ENCODE results near the gene SRL.
"Not testable (repeated sequence)": the region's sequence is repeated elsewhere in the genome, so short reads cannot be mapped to it uniquely, and the experiment has no call there.

The SRL gene

GRCh38 chr16:4217204-4218131 is 24.4 kb downstream of the SRL start:
- H3K27me3 ChIP-seq (ENCODE audit: control insufficient read depth in 1 of 2, insufficient read depth in 2 of 2, low read length in 2 of 2): no peaks in the 10 kb centered on the region
- H3K4me3 ChIP-seq (ENCODE audit: low read depth in 1 of 2, low read length in 2 of 2): no peak overlapping the region
- no peaks in the 10 kb centered on the region for H3K4me1 ChIP-seq (ENCODE audit: insufficient read depth, low read length)
- H3K9me3 ChIP-seq (ENCODE audit: low read length): no peaks in the 10 kb centered on the region
- no peaks in the 10 kb centered on the region for H3K36me3 ChIP-seq (ENCODE audit: insufficient read depth, low read length)
- no peak overlapping the region for H3K27ac ChIP-seq (ENCODE audit: low read depth, low read length)
- H3K9ac ChIP-seq (ENCODE audit: low read length): no peak overlapping the region

DNA sequence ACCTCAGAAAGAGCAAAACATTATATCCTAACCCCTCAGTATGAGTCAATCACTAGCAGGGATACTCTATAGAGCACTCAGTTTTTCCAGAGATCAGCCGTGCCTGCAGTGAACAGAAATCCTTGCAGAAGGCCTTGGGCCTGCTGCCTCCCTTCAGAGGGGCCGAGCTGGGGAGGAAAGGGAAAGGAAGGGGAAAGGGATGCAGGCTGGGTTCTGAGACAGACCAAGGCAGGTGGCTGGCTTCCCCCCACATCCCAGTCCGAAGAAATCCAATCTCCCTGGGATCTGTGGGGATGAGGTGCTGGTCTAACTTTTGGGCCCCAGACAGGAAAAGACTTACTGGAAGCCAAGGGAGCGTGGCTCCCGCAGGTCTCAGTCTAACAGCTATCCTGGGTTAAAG is 25.3 kb downstream of the SRL start:
- Histone ChIP-seq H3K27ac (ENCODE audit: low read depth, low read length) (no peak overlapping the region), H3K27me3 (ENCODE audit: control insufficient read depth in 1 of 2, insufficient read depth in 2 of 2, low read length in 2 of 2) (no peaks in the 10 kb centered on the region), H3K9ac (ENCODE audit: low read length) (no peak overlapping the region), H3K4me1 (ENCODE audit: insufficient read depth, low read length) (no peaks in the 10 kb centered on the region), H3K36me3 (ENCODE audit: insufficient read depth, low read length) (no peaks in the 10 kb centered on the region), H3K9me3 (ENCODE audit: low read length) (no peaks in the 10 kb centered on the region), H3K4me3 (ENCODE audit: low read depth in 1 of 2, low read length in 2 of 2) (no peak overlapping the region)

DNA sequence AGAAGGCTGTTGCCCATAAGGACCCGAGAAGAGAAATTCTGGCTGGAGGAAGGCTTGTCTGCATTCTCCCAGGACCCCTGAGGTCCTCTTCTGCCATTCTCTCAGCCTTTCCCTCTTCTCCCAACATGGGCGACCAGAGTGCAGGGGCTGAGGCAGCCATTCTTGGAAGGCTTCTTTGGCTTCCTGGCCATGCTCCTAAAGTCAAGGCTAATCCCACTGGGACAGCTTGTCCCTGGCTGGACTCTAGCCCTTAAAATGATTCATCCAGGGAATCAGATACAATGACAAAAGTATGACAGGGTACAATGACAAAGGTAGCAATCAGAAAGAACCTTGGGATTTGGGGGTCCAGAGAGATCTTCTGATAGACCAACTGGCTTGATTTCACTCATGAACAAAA is 26.8 kb downstream of the SRL start:
- H3K9ac ChIP-seq (ENCODE audit: low read length): no peak overlapping the region
- no peaks in the 10 kb centered on the region for H3K4me1 ChIP-seq (ENCODE audit: insufficient read depth, low read length)
- no peaks in the 10 kb centered on the region for H3K36me3 ChIP-seq (ENCODE audit: insufficient read depth, low read length)
- H3K27me3 ChIP-seq (ENCODE audit: control insufficient read depth in 1 of 2, insufficient read depth in 2 of 2, low read length in 2 of 2): no peaks in the 10 kb centered on the region
- no peak overlapping the region for H3K27ac ChIP-seq (ENCODE audit: low read depth, low read length)
- no peaks in the 10 kb centered on the region for H3K9me3 ChIP-seq (ENCODE audit: low read length)
- no peak overlapping the region for H3K4me3 ChIP-seq (ENCODE audit: low read depth in 1 of 2, low read length in 2 of 2)

DNA sequence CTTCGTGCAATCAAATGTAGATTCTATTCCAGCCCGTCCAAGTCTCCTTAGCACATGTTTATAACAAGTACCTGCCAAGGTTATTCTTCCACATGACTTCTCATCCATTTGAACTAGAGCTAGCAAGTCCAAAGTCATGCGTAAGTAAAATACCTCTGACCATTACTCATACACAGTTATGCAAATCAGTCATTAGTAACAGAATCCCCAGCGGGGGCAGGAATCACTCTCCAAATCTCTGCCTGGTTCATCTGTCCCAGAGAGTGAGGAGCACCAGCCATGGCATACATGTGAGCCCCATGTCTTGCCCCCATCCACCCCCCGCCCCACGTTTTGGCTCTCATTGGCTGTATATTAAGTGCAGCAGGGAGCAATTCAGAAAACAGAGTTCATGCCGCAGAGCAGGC is 27.7 kb downstream of the SRL start:
- no peaks in the 10 kb centered on the region for H3K9me3 ChIP-seq (ENCODE audit: low read length)
- no peaks in the 10 kb centered on the region for H3K27me3 ChIP-seq (ENCODE audit: control insufficient read depth in 1 of 2, insufficient read depth in 2 of 2, low read length in 2 of 2)
- H3K4me1 ChIP-seq (ENCODE audit: insufficient read depth, low read length): no peaks in the 10 kb centered on the region
- H3K36me3 ChIP-seq (ENCODE audit: insufficient read depth, low read length): no peaks in the 10 kb centered on the region
- no peak overlapping the region for H3K4me3 ChIP-seq (ENCODE audit: low read depth in 1 of 2, low read length in 2 of 2)
- H3K27ac ChIP-seq (ENCODE audit: low read depth, low read length): no peak overlapping the region
- H3K9ac ChIP-seq (ENCODE audit: low read length): no peak overlapping the region

DNA sequence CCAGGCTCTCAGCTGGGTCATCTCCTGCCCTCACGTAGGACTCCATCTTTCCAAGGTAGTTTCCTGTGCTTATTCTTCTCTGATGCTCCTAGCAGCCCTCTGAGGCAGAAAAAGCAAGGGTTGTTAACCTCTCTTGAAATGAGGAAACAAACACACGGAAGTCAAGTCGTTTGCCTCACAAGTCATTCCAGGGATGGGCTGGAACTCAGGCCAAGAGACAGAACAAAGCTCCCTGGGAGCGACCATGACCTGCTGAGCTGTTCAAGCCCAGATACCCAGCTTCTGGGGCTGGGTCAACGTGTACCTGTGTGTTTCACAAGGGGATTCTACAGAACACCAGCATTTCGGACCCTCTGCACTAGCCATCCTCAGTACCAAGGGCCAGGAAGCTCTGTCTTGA is 28.1 kb downstream of the SRL start:
- no peaks in the 10 kb centered on the region for H3K4me1 ChIP-seq (ENCODE audit: insufficient read depth, low read length)
- H3K27me3 ChIP-seq (ENCODE audit: control insufficient read depth in 1 of 2, insufficient read depth in 2 of 2, low read length in 2 of 2): no peaks in the 10 kb centered on the region
- no peak overlapping the region for H3K4me3 ChIP-seq (ENCODE audit: low read depth in 1 of 2, low read length in 2 of 2)
- H3K27ac ChIP-seq (ENCODE audit: low read depth, low read length): no peak overlapping the region
- no peak overlapping the region for H3K9ac ChIP-seq (ENCODE audit: low read length)
- H3K36me3 ChIP-seq (ENCODE audit: insufficient read depth, low read length): no peaks in the 10 kb centered on the region
- no peaks in the 10 kb centered on the region for H3K9me3 ChIP-seq (ENCODE audit: low read length)

DNA sequence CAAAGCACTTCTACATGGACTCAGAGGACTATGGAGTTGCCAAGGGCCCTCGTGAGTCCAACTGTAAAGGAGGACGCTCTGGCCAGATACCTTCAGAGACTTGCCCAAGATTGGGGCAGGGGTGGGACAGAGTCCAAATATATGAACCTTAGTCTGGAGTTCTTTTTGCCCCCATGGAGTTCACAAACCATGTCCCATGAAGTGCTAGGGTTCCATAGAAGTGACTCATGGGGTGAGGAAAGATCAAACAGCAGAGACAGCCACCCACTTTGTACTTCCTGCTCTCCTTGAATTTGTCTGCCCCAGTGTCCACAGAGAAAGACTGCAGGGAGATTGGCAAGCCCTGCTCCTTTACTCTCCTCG is 29.0 kb downstream of the SRL start:
- Histone ChIP-seq H3K4me1 (ENCODE audit: insufficient read depth, low read length) (no peaks in the 10 kb centered on the region), H3K9ac (ENCODE audit: low read length) (no peak overlapping the region), H3K36me3 (ENCODE audit: insufficient read depth, low read length) (no peaks in the 10 kb centered on the region), H3K9me3 (ENCODE audit: low read length) (no peaks in the 10 kb centered on the region), H3K27ac (ENCODE audit: low read depth, low read length) (no peak overlapping the region), H3K27me3 (ENCODE audit: control insufficient read depth in 1 of 2, insufficient read depth in 2 of 2, low read length in 2 of 2) (no peaks in the 10 kb centered on the region), H3K4me3 (ENCODE audit: low read depth in 1 of 2, low read length in 2 of 2) (no peak overlapping the region)

- no peaks in the 10 kb centered on the region for H3K9me3 ChIP-seq (ENCODE audit: low read length)
- H3K9ac ChIP-seq (ENCODE audit: low read length): no peak overlapping the region
- no peaks in the 10 kb centered on the region for H3K36me3 ChIP-seq (ENCODE audit: insufficient read depth, low read length)
- H3K4me3 ChIP-seq (ENCODE audit: low read depth in 1 of 2, low read length in 2 of 2): no peak overlapping the region
- no peak overlapping the region for H3K27ac ChIP-seq (ENCODE audit: low read depth, low read length)
- no peaks in the 10 kb centered on the region for H3K27me3 ChIP-seq (ENCODE audit: control insufficient read depth in 1 of 2, insufficient read depth in 2 of 2, low read length in 2 of 2)
- no peaks in the 10 kb centered on the region for H3K4me1 ChIP-seq (ENCODE audit: insufficient read depth, low read length)
Measured at GRCh38 chr16:4212211-4212933, 29.5 kb downstream of the SRL start.

GRCh38 chr16:4211445-4212210 is 30.3 kb downstream of the SRL start:
- H3K4me1 ChIP-seq (ENCODE audit: insufficient read depth, low read length); H3K36me3 ChIP-seq (ENCODE audit: insufficient read depth, low read length); H3K27ac ChIP-seq (ENCODE audit: low read depth, low read length); H3K4me3 ChIP-seq (ENCODE audit: low read depth in 1 of 2, low read length in 2 of 2); H3K27me3 ChIP-seq (ENCODE audit: control insufficient read depth in 1 of 2, insufficient read depth in 2 of 2, low read length in 2 of 2); H3K9me3 ChIP-seq (ENCODE audit: low read length); H3K9ac ChIP-seq (ENCODE audit: low read length): not testable (repeated sequence)

- no peaks in the 10 kb centered on the region for H3K4me1 ChIP-seq (ENCODE audit: insufficient read depth, low read length)
- H3K27me3 ChIP-seq (ENCODE audit: control insufficient read depth in 1 of 2, insufficient read depth in 2 of 2, low read length in 2 of 2): no peaks in the 10 kb centered on the region
- H3K9ac ChIP-seq (ENCODE audit: low read length): no peak overlapping the region
- no peaks in the 10 kb centered on the region for H3K9me3 ChIP-seq (ENCODE audit: low read length)
- no peak overlapping the region for H3K4me3 ChIP-seq (ENCODE audit: low read depth in 1 of 2, low read length in 2 of 2)
- no peaks in the 10 kb centered on the region for H3K36me3 ChIP-seq (ENCODE audit: insufficient read depth, low read length)
- no peak overlapping the region for H3K27ac ChIP-seq (ENCODE audit: low read depth, low read length)
Measured at GRCh38 chr16:4209666-4210065, 32.2 kb downstream of the SRL start.

- no peak overlapping the region for H3K27ac ChIP-seq (ENCODE audit: low read depth, low read length)
- no peaks in the 10 kb centered on the region for H3K9me3 ChIP-seq (ENCODE audit: low read length)
- H3K27me3 ChIP-seq (ENCODE audit: control insufficient read depth in 1 of 2, insufficient read depth in 2 of 2, low read length in 2 of 2): no peaks in the 10 kb centered on the region
- no peaks in the 10 kb centered on the region for H3K4me1 ChIP-seq (ENCODE audit: insufficient read depth, low read length)
- H3K36me3 ChIP-seq (ENCODE audit: insufficient read depth, low read length): no peaks in the 10 kb centered on the region
- no peak overlapping the region for H3K4me3 ChIP-seq (ENCODE audit: low read depth in 1 of 2, low read length in 2 of 2)
- no peak overlapping the region for H3K9ac ChIP-seq (ENCODE audit: low read length)
Measured at GRCh38 chr16:4208341-4208751, 33.5 kb downstream of the SRL start.

GRCh38 chr16:4207683-4208340 is 34.1 kb downstream of the SRL start:
- no peak overlapping the region for H3K27ac ChIP-seq (ENCODE audit: low read depth, low read length)
- no peaks in the 10 kb centered on the region for H3K36me3 ChIP-seq (ENCODE audit: insufficient read depth, low read length)

More at GRCh38 chr16:4207683-4208340, 34.1 kb downstream of the SRL start:
- H3K9ac ChIP-seq (ENCODE audit: low read length): no peak overlapping the region
- H3K4me3 ChIP-seq (ENCODE audit: low read depth in 1 of 2, low read length in 2 of 2): no peak overlapping the region
- no peaks in the 10 kb centered on the region for H3K4me1 ChIP-seq (ENCODE audit: insufficient read depth, low read length)
- no peaks in the 10 kb centered on the region for H3K27me3 ChIP-seq (ENCODE audit: control insufficient read depth in 1 of 2, insufficient read depth in 2 of 2, low read length in 2 of 2)
- no peaks in the 10 kb centered on the region for H3K9me3 ChIP-seq (ENCODE audit: low read length)

Measured in muscle layer of colon (tissue), 2 donors.